Right lobe of liver (tissue), 6 donors: ENCODE results near the gene RAP2B. TPM values are rescaled to one million over a fixed set of nuclear protein-coding genes. Genes with fewer than 3 reads are reported as not detected.
"Not testable (repeated sequence)": the region's sequence is repeated elsewhere in the genome, so short reads cannot be mapped to it uniquely, and the experiment has no call there.

Experiments used
- ATAC-seq, 4 donors: fragments of 200-7000 bp; cut with Tn5 transposase; one replicate each; pipeline ENCODE4 v1.9.1; 2020; ENCODE audit warnings: mild to moderate bottlenecking in 4 of 4, moderate library complexity in 4 of 4
- DNase-seq, 3 donors: peaks; one replicate each; pipeline ENCODE4 v3.0.0-alpha.2; 2020
- H3K27ac ChIP-seq, 3 donors: fragments of 200-600 bp; one replicate each; pipeline ENCODE4 v1.8.0; 2022
- H3K27me3 ChIP-seq, 2 donors: fragments of 200-600 bp; one replicate each; pipeline ENCODE4 v1.8.0; 2022
- H3K36me3 ChIP-seq, 4 donors: fragments of 200-600 bp; sonication (generic) in 1 of 4; one replicate each; pipeline versions ENCODE4 v1.5.1 to v1.8.0; 2017 to 2022; ENCODE audit warnings: control low read depth in 1 of 4
- H3K4me1 ChIP-seq, 4 donors: fragments of 200-600 bp; sonication (generic) in 1 of 4; one replicate each; pipeline versions ENCODE4 v1.5.1 to v1.8.0; 2017 to 2022; ENCODE audit warnings: control low read depth in 1 of 4
- H3K4me3 ChIP-seq, 3 donors: fragments of 200-600 bp; one replicate each; pipeline ENCODE4 v1.8.0; 2022
- H3K9me3 ChIP-seq, 4 donors: fragments of 200-600 bp; sonication (generic) in 1 of 4; one replicate each; pipeline versions ENCODE4 v1.5.1 to v1.8.0; 2017 to 2022; ENCODE audit warnings: control low read depth in 1 of 4
- CTCF ChIP-seq, 4 donors: fragments of 200-600 bp in 3 of 4; fragments of 450-650 bp in 1 of 4; IDR thresholded peaks; one replicate each; pipeline versions ENCODE4 v1.5.1 to v1.8.0; 2016 to 2022; ENCODE audit warnings: antibody characterized with exemption in 4 of 4, mild to moderate bottlenecking in 2 of 4
- POLR2A ChIP-seq: fragments of 450-650 bp; IDR thresholded peaks from one replicate; pipeline ENCODE4 v1.6.1; 2017; ENCODE audit warnings: antibody characterized with exemption, mild to moderate bottlenecking
- WGBS: methylation state at CpG from one replicate; pipeline ENCODE4 v1.1.6; 2018; ENCODE audit warnings: low coverage, low lambda C conversion rate; ENCODE audit not compliant: insufficient coverage; ENCODE audit errors: missing lambda C conversion rate; 5-methylcytosine and 5-hydroxymethylcytosine counted together
- intact Hi-C, 2 donors: fragments of 100-400 bp; cut with DNase I; formaldehyde crosslinking; loops; one replicate each; pipeline versions ENCODE4 v1.11.2 to v1.14.1; 2022
- total RNA-seq, 6 experiments: library from RNA; depleted of rRNA in 2 of 6; stranded (reverse); fragments of >200 nt in 2 of 6; fragmentation: NEBNext Ultra II Directional in 3 of 6; extraction: Animal tissue kit (Norgen Biotek cat#: 25700) in 3 of 6; gene quantifications; one replicate each; pipeline versions ENCODE4 v1.1.0 to v1.2.4, GENCODE V29; 2016 to 2023
- donor health status: DM: no; HTN: yes; CAD: no.
- donor health status: DM: no; HTN: no; CAD: no.
- donor health status: DM: no; HTN: no; CAD: no.
- donor health status: DM: no; HTN: yes; CAD: no.
- donor health status: DM: no; HTN: yes; CAD: no.

Gene RAP2B
- total RNA-seq, 6 experiments from 2014 or later: 2.4 to 17.6 (median 4.5) TPM

- ATAC-seq: no peak
- no peaks in the 10 kb centered on the region for H3K36me3 ChIP-seq
- intact Hi-C loops: no loop called here
Observed at GRCh38 chr3:153182501-153183293, 20.7 kb downstream of the RAP2B start.

GRCh38 chr3:153190923-153191322 is 28.9 kb downstream of the RAP2B start:
- intact Hi-C loops: no loop called here
- H3K4me1 ChIP-seq: no peaks in the 10 kb centered on the region
- H3K4me3 ChIP-seq: no peak overlapping the region
- no peaks in the 10 kb centered on the region for H3K9me3 ChIP-seq
- ATAC-seq (no peak), DNase-seq (no peak)
- TF ChIP-seq POLR2A: no peak
- TF ChIP-seq CTCF (IDR thresholded peaks at IDR 0.05): no peak
- H3K36me3 ChIP-seq: no peaks in the 10 kb centered on the region
- 57% methylated on average over 2 of the region's 2 CpGs for WGBS
- H3K27ac ChIP-seq: no peak overlapping the region
- H3K27me3 ChIP-seq: no peaks in the 10 kb centered on the region

More at GRCh38 chr3:153182501-153183293, 20.7 kb downstream of the RAP2B start:
- WGBS: 68% methylated on average over 5 of the region's 6 CpGs
- no peak for DNase-seq
- Histone ChIP-seq H3K4me3 (no peak overlapping the region), H3K4me1 (no peaks in the 10 kb centered on the region), H3K9me3 (no peaks in the 10 kb centered on the region), H3K27ac (no peak overlapping the region), H3K27me3 (no peaks in the 10 kb centered on the region)
- no peak for TF ChIP-seq CTCF (IDR thresholded peaks at IDR 0.05)
- TF ChIP-seq POLR2A: no peak

GRCh38 chr3:153192327-153192726 is 30.3 kb downstream of the RAP2B start:
- Histone ChIP-seq H3K9me3 (no peaks in the 10 kb centered on the region), H3K27me3 (no peaks in the 10 kb centered on the region), H3K4me3 (no peak overlapping the region), H3K27ac (no peak overlapping the region), H3K36me3 (no peaks in the 10 kb centered on the region), H3K4me1 (no peaks in the 10 kb centered on the region)
- intact Hi-C loops: no loop called here
- DNase-seq (no peak), ATAC-seq (no peak)
- TF ChIP-seq CTCF (IDR thresholded peaks at IDR 0.05) (no peak), POLR2A (no peak)

- WGBS: 93% methylated on average over 7 of the region's 12 CpGs
- H3K9me3 ChIP-seq, DNase-seq, intact Hi-C loops, H3K4me1 ChIP-seq, H3K36me3 ChIP-seq, H3K4me3 ChIP-seq, ATAC-seq, H3K27me3 ChIP-seq, H3K27ac ChIP-seq: not testable (repeated sequence)
Observed at GRCh38 chr3:153193786-153194476, 31.9 kb downstream of the RAP2B start.

GRCh38 chr3:153195349-153195879 is 33.4 kb downstream of the RAP2B start:
- WGBS: 73% methylated on average over 5 of the region's 5 CpGs
- TF ChIP-seq CTCF (IDR thresholded peaks at IDR 0.05) (no peak), POLR2A (no peak)
- Histone ChIP-seq H3K4me1 (no peaks in the 10 kb centered on the region), H3K27me3 (no peaks in the 10 kb centered on the region), H3K4me3 (no peak overlapping the region), H3K9me3 (no peaks in the 10 kb centered on the region), H3K27ac (no peak overlapping the region), H3K36me3 (no peaks in the 10 kb centered on the region)
- intact Hi-C loops: no loop called here
- ATAC-seq (no peak), DNase-seq (no peak)
